ENCODE measurements around the gene APOD.

APOD gene

GRCh38 chr3:195584543-195584870 lies 767 bp upstream of the APOD start:
- DNase-seq, result no peak

DNA sequence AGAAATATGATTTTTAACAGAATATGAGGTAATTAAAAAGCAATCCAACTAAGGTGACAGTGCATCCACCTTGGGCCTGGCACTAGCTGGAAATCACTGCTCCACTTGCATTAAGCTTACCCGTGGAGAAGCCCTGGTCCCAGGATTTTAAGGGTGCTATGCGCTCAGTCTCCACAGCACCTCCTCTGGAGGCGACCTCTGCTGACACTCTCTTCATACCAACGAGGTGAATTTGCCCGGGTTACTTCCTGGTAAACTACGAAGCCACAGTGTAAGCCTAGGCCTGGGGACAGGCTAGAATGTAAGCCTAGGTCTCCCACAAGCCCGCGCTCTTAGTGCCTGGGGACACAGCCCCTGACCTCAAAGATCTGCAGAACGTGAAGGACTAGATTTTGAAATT lies 793 bp downstream of the APOD start:
- no peak for DNase-seq

- no peak for DNase-seq
These were observed 2.8 kb downstream of the APOD start for GRCh38 chr3:195580744-195581443.

DNA sequence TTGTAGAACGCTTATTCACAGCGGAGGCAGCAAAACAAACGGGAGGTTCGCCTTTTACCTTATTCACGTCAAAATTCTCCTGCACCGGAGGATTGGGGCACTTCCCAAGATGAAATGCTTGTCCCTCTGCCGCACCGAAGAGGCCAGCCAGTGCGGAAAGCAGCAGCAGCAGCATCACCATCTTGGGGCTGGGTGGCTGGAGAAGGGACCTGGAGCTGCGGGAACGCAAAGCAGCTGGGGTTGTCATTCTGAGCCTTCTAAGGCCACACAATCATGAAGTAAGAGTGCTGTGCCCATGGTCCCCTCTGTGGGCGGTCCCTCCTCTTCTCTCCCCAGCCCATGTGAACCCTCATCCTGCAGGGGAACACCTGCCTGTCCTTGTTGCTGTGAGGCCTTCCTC lies 4.5 kb downstream of the APOD start:
- DNase-seq, result no peak

DNA sequence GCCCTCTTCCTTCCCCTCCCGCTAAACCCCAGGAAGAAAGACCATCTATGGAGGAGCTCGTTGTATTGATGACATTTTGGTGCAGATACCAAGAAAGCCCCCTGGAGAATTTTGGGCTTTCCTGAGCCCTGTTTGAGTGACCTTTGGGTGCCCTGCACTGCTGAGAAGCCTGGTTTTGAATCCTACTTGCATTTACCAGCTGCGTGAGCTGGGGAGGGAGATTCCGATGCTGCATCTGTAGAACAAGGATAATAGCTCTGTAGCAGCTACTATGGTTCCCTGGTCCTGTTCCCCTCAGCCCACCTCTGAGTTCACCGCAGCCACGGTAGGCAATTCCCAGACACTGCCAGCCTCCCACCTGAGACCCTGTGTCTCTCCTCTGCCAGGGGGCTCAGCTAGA lies 5.2 kb downstream of the APOD start:
- DNase-seq, result no peak

- DNase-seq, result no peak
These were observed 6.0 kb downstream of the APOD start for GRCh38 chr3:195577645-195578177.

GRCh38 chr3:195574497-195575304 lies 9.0 kb downstream of the APOD start:
- DNase-seq, result no peak

- DNase-seq, result no peak
These were observed 9.9 kb downstream of the APOD start for GRCh38 chr3:195573611-195574496.

DNA sequence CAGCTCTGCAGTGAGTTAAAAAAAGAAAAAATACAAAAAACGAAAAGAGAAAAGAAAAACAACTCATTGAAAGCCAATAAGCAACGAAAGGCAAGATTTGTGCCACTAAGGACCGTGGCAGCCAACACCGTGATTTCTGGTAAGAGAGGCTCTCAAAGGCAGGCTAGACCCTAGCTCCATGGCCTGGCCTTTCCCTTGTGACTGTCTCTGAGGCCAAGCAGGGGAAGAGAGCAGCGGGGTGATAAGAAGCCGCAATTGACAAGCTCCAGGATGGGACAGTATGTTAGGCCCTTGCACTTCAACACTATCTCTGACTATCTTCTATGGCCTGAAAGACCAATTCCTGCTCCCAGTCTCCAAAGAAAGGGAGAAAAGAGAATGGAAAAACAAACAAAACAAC lies 12.4 kb downstream of the APOD start:
- DNase-seq, result no peak

- no peak for DNase-seq
These were observed 12.8 kb downstream of the APOD start for GRCh38 chr3:195570912-195571311.

- no peak for DNase-seq
These were observed 13.4 kb downstream of the APOD start for GRCh38 chr3:195570344-195570743.

GRCh38 chr3:195568630-195569029 lies 15.1 kb downstream of the APOD start:
- DNase-seq, result no peak

DNA sequence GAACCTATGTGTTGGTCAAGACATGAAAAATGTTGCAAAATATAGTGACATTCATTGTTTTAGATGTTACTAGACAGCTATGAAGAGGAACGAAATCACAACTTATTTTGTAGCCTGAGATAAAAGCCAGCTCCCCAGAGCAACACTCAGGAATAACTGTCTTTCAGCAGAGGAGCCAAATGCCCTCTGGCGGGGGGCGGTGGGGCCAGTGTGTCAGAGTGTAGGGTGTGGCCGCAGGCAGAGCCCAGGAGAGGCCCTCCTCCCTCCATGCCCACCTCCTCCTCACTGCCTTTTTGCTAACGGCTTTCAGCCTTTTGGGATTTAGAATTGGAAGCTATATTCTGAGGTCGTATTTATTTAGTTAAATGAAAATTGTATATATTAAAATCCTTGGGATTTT lies 16.9 kb downstream of the APOD start:
- no peak for DNase-seq

DNA sequence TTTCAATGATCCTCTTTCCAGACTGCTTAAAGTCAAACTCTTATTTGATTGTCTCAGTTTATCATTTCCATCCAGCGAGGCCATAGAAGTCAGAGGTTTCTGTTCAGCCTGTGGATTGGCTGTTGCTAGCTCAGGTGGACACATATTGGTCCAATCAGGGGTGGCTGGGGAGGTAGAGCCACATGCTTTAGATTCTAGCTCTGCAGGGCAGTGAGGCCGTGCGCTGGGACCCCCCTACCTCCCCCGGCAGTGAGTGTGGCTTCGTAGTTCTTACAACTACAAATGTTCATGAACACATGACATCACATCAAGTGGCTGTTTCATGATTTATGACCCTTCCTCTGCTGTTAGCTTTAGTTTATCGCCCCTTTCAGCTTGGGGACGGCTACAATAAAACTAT lies 18.0 kb downstream of the APOD start:
- DNase-seq, result no peak

GRCh38 chr3:195563317-195563716 lies 20.4 kb downstream of the APOD start:
- DNase-seq, result no peak

GRCh38 chr3:195559723-195560409 lies 23.9 kb downstream of the APOD start:
- DNase-seq, result no peak

DNA sequence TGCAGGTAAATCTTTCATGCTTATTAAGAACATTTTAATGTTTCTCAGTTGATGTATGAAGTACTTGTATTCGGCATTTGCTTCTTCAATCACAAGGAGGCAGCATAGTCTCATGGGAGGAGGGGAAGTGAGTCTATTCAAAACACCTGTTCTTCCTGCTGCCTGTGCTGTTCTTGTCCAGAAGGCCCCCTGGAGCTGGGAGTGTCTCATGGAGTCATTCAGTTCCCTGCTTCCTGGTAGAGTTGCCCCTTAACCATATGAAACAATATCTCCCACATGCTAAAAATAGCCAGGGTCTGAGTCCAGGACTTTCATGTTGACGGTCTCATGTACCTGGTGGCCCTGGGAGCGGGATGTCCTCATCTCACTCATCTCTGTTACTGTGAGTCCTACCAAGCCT lies 25.1 kb downstream of the APOD start:
- no peak for DNase-seq

DNA sequence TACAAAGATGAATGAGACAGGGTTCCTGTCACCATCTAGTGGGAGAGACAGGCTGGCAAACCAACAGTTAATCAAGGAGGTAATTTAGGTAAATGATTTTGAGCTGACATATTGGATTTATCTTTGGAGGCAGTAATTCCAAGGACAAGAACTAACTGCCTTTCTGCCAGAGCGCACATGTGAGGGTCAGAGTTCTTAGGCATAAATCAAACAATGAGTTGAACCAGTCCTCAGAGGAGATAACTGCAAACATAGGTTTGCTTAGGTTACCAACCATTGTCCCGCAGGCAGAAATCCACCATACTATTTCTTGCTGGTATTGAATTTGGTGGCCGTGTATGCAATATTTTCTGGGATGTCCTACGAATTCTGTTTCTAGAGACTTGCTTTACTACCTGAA lies 26.4 kb downstream of the APOD start:
- no peak for DNase-seq

- no peak for DNase-seq
These were observed 27.4 kb downstream of the APOD start for GRCh38 chr3:195556390-195556789.

DNA sequence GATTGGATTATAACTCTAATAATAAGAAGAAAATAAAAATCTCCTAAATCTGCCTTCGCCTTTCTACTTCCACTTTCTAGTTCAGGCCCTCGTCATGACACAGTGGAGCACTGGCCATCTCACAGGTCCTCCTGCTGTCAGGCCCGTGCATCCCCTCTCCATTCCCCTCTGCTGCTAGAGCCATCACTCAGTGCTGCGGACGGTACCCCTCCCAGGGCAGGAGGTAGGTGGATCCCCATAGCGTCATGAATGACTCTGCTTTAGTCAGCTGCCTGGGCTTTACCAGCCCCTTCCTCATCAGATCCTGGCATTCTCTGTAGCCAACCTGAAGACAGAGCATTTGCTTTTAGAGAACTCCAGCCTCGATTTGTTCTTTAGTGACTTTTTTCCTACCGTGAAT lies 28.6 kb downstream of the APOD start:
- DNase-seq, result no peak

DNA sequence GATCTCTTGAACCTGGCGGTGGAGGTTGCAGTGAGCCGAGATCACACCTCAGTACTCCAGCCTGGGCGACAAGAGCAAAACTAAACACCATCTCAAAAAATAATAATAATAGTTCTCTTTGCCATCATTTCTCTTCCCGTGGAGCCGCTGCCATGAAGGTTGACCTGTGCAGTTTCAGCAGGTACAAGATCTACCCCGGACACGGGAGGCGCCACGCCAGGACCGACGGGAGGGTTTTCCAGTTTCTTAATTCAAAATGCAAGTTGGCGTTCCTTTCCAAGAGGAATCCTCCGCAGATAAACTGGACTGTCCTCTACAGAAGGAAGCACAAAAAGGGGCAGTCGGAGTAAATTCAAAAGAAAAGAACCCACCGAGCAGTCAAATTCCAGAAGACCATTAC lies 29.3 kb downstream of the APOD start:
- DNase-seq, result no peak

GRCh38 chr3:195553268-195553667 lies 30.5 kb downstream of the APOD start:
- no peak for DNase-seq

Data from right forelimb (tissue), 1 donor.